Endothelial cell of umbilical vein (primary cell): ENCODE data around the gene GDPD3. TPM values are rescaled to one million over a fixed set of nuclear protein-coding genes. Genes with fewer than 3 reads are reported as not detected.

Experiments used
- BruUV-seq: library from RNA; stranded (reverse); fragments of 400-500 nt; replicated peaks from 2 replicates; lab custom pipeline; 2021; lab: Mats Ljungman, UMichigan
- CTCF ChIA-PET: fragments of 300-600, 350-600 bp; sonication (Branson Sonifier 250); formaldehyde crosslinking; loops from one replicate; lab custom pipeline; 2021; ENCODE audit warnings: antibody characterized with exemption, inconsistent platforms; lab: Charles Lee
- POLR2A ChIA-PET: fragments of 300-600, 350-600 bp; sonication (Branson Sonifier 250); formaldehyde crosslinking; loops from one replicate; lab custom pipeline; 2021; ENCODE audit warnings: antibody characterized with exemption, inconsistent platforms; lab: Charles Lee
- DNase-seq: peaks from one replicate; pipeline ENCODE4 v3.0.0-alpha.2; 2011; ENCODE audit warnings: low read depth, low spot score
- FAIRE-seq: peaks from 2 replicates; lab custom pipeline; 2011; peaks lifted over from hg19 to GRCh38; lab: Jason Lieb, UNC
- H2AFZ ChIP-seq: 2 replicates; pipeline ENCODE4 v1.6.0; 2012; ENCODE audit warnings: low read depth, low read length, control low read depth, inconsistent platforms
- H3K27ac ChIP-seq: 2 replicates; pipeline ENCODE4 v1.5.1; 2011; ENCODE audit warnings: low read depth, mild to moderate bottlenecking, control low read depth, low read length, moderate library complexity; ENCODE audit not compliant: insufficient read depth
- H3K27me3 ChIP-seq, 2 experiments: 2 replicates each; pipeline versions ENCODE4 v1.6.0 to v1.6.1; 2011; ENCODE audit warnings: low read length in 2 of 2, mixed read lengths in 1 of 2; ENCODE audit not compliant: control insufficient read depth in 2 of 2, insufficient read depth in 2 of 2
- H3K36me3 ChIP-seq, 2 experiments: 2 replicates in 1 of 2; 3 replicates in 1 of 2; pipeline ENCODE4 v1.5.1; 2011; ENCODE audit warnings: low read length in 2 of 2, mild to moderate bottlenecking in 1 of 2, moderate library complexity in 1 of 2; ENCODE audit not compliant: control insufficient read depth in 2 of 2, insufficient read depth in 2 of 2; ENCODE audit errors: extremely low read depth in 1 of 2
- H3K4me1 ChIP-seq: 3 replicates; pipeline ENCODE4 v1.5.1; 2011; ENCODE audit warnings: mild to moderate bottlenecking, low read length; ENCODE audit not compliant: control insufficient read depth, insufficient read depth; ENCODE audit errors: extremely low read depth
- H3K4me2 ChIP-seq: 2 replicates; pipeline ENCODE4 v1.6.1; 2011; ENCODE audit warnings: low read length, control low read depth, mixed read lengths; ENCODE audit not compliant: insufficient read depth
- H3K4me3 ChIP-seq, 3 experiments: fragments of 200-600 bp in 1 of 3; sonication (generic), shearing (Covaris generic) in 1 of 3; replicated peaks in 1 of 3; 2 replicates each; pipeline ENCODE4 v1.5.1; 2011 to 2016; ENCODE audit warnings: control low read depth in 3 of 3, low read length in 3 of 3, mild to moderate bottlenecking in 2 of 3, inconsistent platforms in 1 of 3, low read depth in 1 of 3, moderate library complexity in 1 of 3; ENCODE audit not compliant: insufficient read depth in 1 of 3
- H3K79me2 ChIP-seq: 2 replicates; pipeline ENCODE4 v1.6.0; 2012; ENCODE audit warnings: low read length, inconsistent platforms; ENCODE audit not compliant: control insufficient read depth, insufficient read depth
- H3K9ac ChIP-seq: replicated peaks from 2 replicates; pipeline ENCODE3; 2011; ENCODE audit warnings: low read length, control low read depth; ENCODE audit not compliant: insufficient read depth; ENCODE audit errors: extremely low read depth
- H3K9me1 ChIP-seq: replicated peaks from 3 replicates; pipeline ENCODE4 v1.6.0; 2011; ENCODE audit warnings: mild to moderate bottlenecking, low read length; ENCODE audit not compliant: control insufficient read depth, insufficient read depth; ENCODE audit errors: extremely low read depth
- H3K9me3 ChIP-seq: replicated peaks from 2 replicates; pipeline ENCODE4 v1.5.1; 2012; ENCODE audit warnings: low read length, inconsistent platforms; ENCODE audit not compliant: control insufficient read depth, insufficient read depth
- H4K20me1 ChIP-seq: replicated peaks from 2 replicates; pipeline ENCODE3; 2011; ENCODE audit warnings: mild to moderate bottlenecking, low read length; ENCODE audit not compliant: control insufficient read depth, insufficient read depth; ENCODE audit errors: extremely low read depth
- EZH2 ChIP-seq: IDR thresholded peaks from 2 replicates; pipeline ENCODE4 v1.6.1; 2012; ENCODE audit warnings: borderline replicate concordance, low read depth, mild to moderate bottlenecking, moderate library complexity, low read length, inconsistent platforms; ENCODE audit not compliant: severe bottlenecking
- FOS ChIP-seq: IDR thresholded peaks from 2 replicates; pipeline ENCODE4 v1.6.1; 2011; ENCODE audit warnings: mild to moderate bottlenecking, low read length, moderate library complexity, borderline replicate concordance; ENCODE audit not compliant: insufficient read depth
- GATA2 ChIP-seq: IDR thresholded peaks from 2 replicates; pipeline ENCODE4 v1.7.0; 2011; ENCODE audit warnings: low read depth, mild to moderate bottlenecking, moderate library complexity, mixed read lengths, low read length; ENCODE audit not compliant: insufficient read length, insufficient read depth
- JUN ChIP-seq: IDR thresholded peaks from 2 replicates; pipeline ENCODE4 v1.6.1; 2011; ENCODE audit warnings: borderline replicate concordance, low read depth; ENCODE audit not compliant: insufficient read length, insufficient read depth
- MYC ChIP-seq: IDR thresholded peaks from one replicate; pipeline ENCODE4 v1.6.1; 2011; ENCODE audit warnings: mild to moderate bottlenecking, low read depth, low read length
- POLR2A ChIP-seq: IDR thresholded peaks from 2 replicates; pipeline ENCODE4 v1.6.1; 2012; ENCODE audit warnings: low read depth, mild to moderate bottlenecking, control low read depth, low read length
- POLR2AphosphoS5 ChIP-seq: IDR thresholded peaks from 2 replicates; pipeline ENCODE4 v1.6.1; 2012; ENCODE audit warnings: low read depth, mild to moderate bottlenecking, control low read depth, low read length, moderate library complexity; ENCODE audit not compliant: insufficient read depth
- dilution Hi-C: fragments of 300-500 bp; cut with MboI; formaldehyde crosslinking; loops from one replicate; pipeline ENCODE4 v1.15.0; 2019; ENCODE audit warnings: low sequenced_read_pairs; ENCODE audit not compliant: extremely low pct_ligation_motif_present
- intact Hi-C: fragments of 100-400 bp; cut with micrococcal nuclease; formaldehyde crosslinking; loops from one replicate; pipeline ENCODE4 v1.10.0; 2022
- polyA plus RNA-seq, 4 experiments: library from polyadenylated mRNA; depleted of rRNA in 3 of 4; stranded (reverse) in 3 of 4; unstranded in 1 of 4; fragments of >200 nt; gene quantifications; 2 replicates each; pipeline versions ENCODE4 v1.2.1 to v1.2.3, GENCODE V29; 2011 to 2012; ENCODE audit warnings: missing spikeins in 1 of 4
- total RNA-seq: library from RNA; stranded (reverse); gene quantifications from 2 replicates; pipeline ENCODE4 v1.2.3, GENCODE V29; 2021
- TF ChIP-seq, protein P1 (sequence below), 2 donors: IDR thresholded peaks; 1 replicate in 1 of 2; 2 replicates in 1 of 2; pipeline ENCODE4 v1.5.1; 2011; ENCODE audit warnings: low read length in 2 of 2, mild to moderate bottlenecking in 2 of 2, moderate library complexity in 2 of 2, control low read depth in 1 of 2, inconsistent platforms in 1 of 2, low read depth in 1 of 2; ENCODE audit not compliant: insufficient read depth in 1 of 2; ENCODE audit errors: extremely low read depth in 1 of 2
- TF ChIP-seq, protein P2 (sequence below): IDR thresholded peaks from 2 replicates; pipeline ENCODE4 v1.6.1; 2011; ENCODE audit not compliant: insufficient read depth, insufficient read length

GDPD3 gene
- total and polyA plus RNA-seq, 2 donors (not counting 3 experiments of a cell fraction or from before 2014, with no cell fraction given): 8.0 to 18.6 TPM

DNA sequence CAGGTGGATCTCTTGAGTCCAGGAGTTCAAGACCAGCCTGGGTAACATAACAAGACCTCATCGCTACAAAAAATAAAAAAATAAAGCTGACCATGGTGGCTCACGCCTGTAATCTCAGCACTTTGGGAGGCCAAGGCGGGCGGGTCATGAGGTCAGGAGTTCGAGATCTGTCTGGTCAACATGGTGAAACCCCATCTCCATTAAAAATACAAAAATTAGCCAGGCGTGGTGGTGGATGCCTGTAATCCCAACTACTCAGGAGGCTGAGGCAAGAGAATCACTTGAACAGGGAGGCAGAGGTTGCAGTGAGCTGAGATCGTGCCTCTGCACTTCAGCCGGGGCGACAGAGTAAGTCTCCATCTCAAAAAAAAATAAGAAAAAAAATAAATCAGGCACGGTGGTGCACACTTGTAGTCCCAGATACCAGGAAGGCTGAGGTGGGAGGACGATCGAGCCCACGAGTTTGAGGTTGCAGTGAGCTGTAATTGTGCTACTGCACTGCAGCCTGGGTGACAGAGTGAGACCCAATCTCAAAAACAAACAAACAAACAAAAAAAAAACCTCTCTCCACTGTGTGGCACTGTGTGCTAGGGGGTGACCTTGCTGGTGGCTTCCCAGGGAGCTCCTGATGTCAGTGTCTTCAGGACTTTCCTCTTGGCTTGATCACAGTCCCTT, 29.5 kb upstream of the GDPD3 start:
- POLR2A ChIA-PET: no interaction called here
- no peak for FAIRE-seq

More for the DNA sequence above, 29.5 kb upstream of the GDPD3 start:
- dilution Hi-C loops: no loop called here
- H2AFZ ChIP-seq: no peak overlapping the region
- H3K27me3 ChIP-seq: no peaks in the 10 kb centered on the region
- no peak overlapping the region for H3K4me2 ChIP-seq
- CTCF ChIA-PET: interaction anchor here (0.6 to 1.2 kb wide), 3 partner anchors 16 to 455 kb away, joined by 3 to 4 read pairs (median 3); no protein-coding TSS in a partner anchor
- no peaks in the 10 kb centered on the region for H3K4me1 ChIP-seq
- no peak overlapping the region for H3K27ac ChIP-seq
- TF ChIP-seq, protein P1, sequence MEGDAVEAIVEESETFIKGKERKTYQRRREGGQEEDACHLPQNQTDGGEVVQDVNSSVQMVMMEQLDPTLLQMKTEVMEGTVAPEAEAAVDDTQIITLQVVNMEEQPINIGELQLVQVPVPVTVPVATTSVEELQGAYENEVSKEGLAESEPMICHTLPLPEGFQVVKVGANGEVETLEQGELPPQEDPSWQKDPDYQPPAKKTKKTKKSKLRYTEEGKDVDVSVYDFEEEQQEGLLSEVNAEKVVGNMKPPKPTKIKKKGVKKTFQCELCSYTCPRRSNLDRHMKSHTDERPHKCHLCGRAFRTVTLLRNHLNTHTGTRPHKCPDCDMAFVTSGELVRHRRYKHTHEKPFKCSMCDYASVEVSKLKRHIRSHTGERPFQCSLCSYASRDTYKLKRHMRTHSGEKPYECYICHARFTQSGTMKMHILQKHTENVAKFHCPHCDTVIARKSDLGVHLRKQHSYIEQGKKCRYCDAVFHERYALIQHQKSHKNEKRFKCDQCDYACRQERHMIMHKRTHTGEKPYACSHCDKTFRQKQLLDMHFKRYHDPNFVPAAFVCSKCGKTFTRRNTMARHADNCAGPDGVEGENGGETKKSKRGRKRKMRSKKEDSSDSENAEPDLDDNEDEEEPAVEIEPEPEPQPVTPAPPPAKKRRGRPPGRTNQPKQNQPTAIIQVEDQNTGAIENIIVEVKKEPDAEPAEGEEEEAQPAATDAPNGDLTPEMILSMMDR (IDR thresholded peaks at IDR 0.05; ENCODE audit: extremely low read depth in 1 of 2, insufficient read depth in 1 of 2, low read depth in 1 of 2, low read length in 2 of 2): no peak
- no peak for TF ChIP-seq GATA2
- TF ChIP-seq FOS: no peak
- no peak for TF ChIP-seq MYC
- TF ChIP-seq POLR2A: no peak
- TF ChIP-seq JUN: no peak
- TF ChIP-seq, protein P2, sequence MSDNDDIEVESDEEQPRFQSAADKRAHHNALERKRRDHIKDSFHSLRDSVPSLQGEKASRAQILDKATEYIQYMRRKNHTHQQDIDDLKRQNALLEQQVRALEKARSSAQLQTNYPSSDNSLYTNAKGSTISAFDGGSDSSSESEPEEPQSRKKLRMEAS: no peak
- TF ChIP-seq POLR2AphosphoS5: no peak
- no peak for TF ChIP-seq EZH2
- no peak overlapping the region for H3K4me3 ChIP-seq
- no peaks in the 10 kb centered on the region for H3K79me2 ChIP-seq
- no peaks in the 10 kb centered on the region for H4K20me1 ChIP-seq
- no peak overlapping the region for H3K9ac ChIP-seq
- DNase-seq: no peak
- H3K36me3 ChIP-seq: no peaks in the 10 kb centered on the region
- no TSS peak for BruUV-seq
- H3K9me1 ChIP-seq: no peaks in the 10 kb centered on the region
- intact Hi-C loops: no loop called here
- no peaks in the 10 kb centered on the region for H3K9me3 ChIP-seq
